SKM-1 (cell line): ENCODE results near the gene MARCHF9.

Experiments
- DNase-seq: peaks from one replicate; lab custom pipeline; 2025; ENCODE audit not compliant: unreplicated experiment; lab: John Stamatoyannopoulos, UW

The MARCHF9 gene

GRCh38 chr12:57724003-57724935 lies 30.6 kb upstream of the MARCHF9 start:
- DNase-seq: no peak

DNA sequence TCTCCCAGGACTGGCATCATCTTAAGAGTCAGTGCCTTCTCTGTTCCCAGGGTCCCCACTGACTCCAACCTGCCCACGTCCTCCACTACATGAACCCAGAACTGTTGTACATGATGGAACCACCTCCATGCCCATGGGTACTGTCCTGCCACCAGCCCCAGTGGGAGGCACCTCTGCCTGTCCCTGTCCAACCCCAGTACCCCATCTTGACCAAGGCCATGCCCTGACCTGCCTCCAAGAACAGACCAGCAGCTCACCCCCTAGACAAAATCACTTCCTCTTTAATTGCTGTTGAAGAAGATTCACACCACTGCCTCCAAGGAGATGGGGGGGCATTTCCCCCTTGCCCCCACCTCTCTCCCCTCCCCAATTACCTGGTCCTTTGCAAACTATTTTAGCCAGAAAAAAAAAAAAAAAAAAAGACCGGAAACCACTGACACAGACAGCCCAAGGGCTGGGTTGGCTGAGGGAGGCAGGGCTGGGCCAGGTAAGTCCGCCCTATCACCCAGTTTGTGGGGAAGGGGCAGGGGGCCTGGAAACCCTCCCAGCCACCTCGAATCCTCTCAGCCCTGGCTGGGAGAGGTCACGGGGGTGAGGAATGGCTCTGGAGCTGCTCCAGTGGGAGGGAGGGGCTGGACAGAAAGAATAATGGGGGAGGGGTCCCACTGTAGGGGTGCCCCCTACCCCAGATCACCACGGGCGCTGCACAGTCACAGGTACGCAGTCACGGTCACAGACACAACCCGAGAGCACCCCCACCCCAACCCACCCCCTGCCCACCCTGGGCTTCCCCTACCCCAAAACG lies 29.8 kb upstream of the MARCHF9 start:
- no peak for DNase-seq

DNA sequence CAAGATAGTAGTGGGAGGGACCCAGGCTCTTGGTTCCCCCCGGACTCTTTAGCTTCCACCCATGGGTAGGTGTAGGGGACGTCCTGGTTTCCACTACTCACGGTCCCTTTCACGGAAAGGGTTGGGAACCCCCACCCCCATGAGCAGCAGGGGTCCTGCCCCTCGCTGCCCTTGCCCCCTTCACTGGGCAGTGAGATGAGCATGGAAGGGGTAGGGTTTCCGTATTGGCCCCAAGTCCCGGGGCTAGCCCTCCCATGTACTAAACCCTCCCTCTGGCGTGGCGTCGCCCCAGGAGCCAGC lies 29.1 kb upstream of the MARCHF9 start:
- DNase-seq: no peak

DNA sequence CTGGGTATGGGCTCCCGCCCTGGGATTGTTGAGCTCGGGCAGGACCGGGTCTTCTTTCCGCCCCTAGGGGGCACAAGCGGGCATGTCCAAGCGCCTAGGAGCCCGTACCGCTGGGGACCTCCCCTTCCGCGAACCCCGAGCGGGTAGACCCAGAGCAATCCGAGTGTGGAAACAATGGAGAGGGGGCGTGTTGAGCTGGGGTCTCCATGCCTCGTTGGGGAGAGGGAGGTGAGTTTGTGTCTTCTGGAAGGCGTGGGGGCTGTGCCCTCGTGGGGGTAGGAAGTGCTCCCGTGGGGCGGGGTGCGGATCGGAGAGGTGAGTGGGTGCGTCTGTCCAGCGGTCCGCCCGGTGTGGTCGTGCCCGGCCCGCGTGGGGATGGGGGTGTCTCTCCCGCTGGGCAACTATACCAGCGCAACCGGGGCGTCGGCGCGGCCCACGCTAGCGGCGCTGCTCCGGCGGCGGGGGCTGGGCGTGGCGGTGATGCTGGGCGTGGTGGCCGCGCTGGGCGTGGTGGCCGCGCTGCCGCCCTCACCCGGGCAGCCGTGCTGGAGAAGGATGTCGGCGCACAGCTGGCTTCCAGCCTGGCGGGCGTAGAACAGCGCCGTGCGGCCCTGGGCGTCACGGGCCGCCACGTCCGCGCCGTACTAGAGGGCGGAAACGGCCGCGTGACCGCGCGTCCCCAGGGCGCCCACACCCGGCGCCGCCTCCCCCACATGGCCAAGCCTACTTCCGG lies 28.6 kb upstream of the MARCHF9 start:
- no peak for DNase-seq

GRCh38 chr12:57726884-57727757 lies 27.8 kb upstream of the MARCHF9 start:
- no peak for DNase-seq

GRCh38 chr12:57727758-57728395 lies 27.0 kb upstream of the MARCHF9 start:
- DNase-seq: no peak

DNA sequence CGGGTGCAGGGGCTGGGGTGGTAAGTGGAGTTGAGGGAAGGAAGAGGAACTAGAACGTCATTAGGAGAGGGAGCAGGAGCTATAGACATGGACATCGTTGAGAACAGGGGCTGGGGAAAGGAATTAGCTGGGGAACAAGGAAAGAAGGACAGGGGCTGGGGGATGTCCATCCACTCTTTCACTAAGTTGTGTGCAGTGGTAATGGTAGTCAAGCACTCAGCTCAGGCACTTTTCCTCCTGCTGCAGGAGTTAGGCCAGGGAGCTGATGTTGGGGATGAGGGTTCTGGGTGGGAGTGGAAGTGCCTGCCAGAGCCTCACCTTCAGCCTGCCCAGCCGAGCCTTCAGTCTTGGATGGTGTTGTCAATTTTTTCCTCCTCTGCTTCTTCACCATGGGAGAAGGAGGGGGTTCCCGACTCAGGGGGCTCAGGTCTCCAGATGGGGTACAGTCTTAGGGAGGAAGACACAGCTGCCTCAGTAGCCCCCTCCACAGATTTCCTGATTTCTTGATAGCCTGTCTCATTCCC lies 25.5 kb upstream of the MARCHF9 start:
- DNase-seq: no peak

DNA sequence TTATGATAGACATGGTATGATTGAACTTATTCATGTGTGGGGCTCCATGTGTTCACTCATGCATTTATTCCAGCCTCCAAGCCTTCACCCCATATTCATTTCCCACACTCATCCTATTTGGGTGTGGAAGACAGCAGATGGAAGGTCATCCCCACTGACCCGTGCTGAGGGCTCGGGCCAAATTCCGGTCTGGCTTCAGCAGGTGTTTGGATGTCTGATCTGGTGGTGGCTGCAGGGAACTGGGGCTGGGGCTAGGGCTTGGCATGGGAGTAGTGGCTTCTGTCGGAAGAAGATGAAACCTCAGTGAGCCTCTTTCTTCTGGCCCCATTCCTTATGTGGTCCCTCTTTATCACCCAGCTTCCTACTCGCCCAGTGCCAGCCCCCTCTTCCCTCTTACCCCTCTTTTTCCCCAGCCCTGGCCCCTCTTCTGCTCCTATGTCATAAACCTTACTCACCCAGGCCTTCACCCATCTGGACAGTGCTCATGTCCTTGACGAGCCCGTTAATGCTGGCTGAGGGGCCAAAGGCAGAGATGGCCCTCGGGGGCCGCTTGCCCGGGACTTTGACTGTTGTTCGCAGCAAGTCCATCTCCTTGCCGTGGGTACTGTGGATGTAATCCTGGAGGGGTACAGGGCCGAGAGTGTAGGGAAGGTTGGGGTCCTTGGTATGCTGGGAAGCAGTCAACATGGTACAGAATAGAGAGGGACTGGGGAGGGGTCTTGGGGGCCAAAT lies 24.4 kb upstream of the MARCHF9 start:
- no peak for DNase-seq

- DNase-seq: no peak
Measured at GRCh38 chr12:57731411-57732080, 23.4 kb upstream of the MARCHF9 start.

DNA sequence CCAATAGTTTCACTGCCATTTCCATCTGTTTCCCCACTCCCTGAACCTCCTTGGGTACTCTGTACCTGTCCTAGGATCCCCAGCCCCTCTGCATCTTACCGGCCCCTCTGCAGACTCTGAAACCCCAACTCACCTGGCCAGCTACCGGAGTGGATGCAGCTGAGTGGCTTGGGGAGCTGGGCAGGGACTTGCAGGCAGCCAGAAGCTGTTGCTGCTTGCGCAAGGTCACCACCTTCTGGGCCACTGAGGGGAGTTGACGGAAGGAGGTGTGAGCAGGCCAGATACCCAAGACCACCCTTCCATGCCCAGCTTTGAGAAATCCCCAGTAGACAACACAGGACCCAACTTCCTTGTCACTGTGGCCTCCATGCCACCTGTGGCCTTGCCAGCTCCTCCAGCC lies 22.6 kb upstream of the MARCHF9 start:
- no peak for DNase-seq

GRCh38 chr12:57732726-57733593 lies 21.9 kb upstream of the MARCHF9 start:
- DNase-seq: no peak

GRCh38 chr12:57733928-57734327 lies 21.0 kb upstream of the MARCHF9 start:
- no peak for DNase-seq

DNA sequence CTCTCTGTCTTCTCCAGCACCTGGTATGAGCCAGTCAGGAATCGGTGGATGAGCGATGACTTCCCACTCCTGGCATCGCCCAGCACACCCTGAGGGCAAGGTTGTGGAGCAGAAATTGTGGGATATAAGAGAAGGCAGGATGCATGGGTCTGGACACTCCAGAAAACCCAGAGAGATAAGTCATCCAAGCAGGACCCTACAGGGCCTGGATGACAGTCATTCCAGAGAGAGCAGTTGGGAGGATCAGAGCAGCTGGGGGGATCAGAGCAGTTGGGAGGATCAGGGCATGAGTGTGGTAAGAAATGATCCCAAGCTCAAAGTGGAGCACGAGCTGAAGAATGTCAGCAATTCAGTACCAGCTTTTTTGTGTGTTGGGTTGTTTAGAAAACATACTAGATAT lies 20.3 kb upstream of the MARCHF9 start:
- no peak for DNase-seq

GRCh38 chr12:57735198-57735855 lies 19.6 kb upstream of the MARCHF9 start:
- DNase-seq: no peak

GRCh38 chr12:57735952-57736740 lies 18.8 kb upstream of the MARCHF9 start:
- no peak for DNase-seq

DNA sequence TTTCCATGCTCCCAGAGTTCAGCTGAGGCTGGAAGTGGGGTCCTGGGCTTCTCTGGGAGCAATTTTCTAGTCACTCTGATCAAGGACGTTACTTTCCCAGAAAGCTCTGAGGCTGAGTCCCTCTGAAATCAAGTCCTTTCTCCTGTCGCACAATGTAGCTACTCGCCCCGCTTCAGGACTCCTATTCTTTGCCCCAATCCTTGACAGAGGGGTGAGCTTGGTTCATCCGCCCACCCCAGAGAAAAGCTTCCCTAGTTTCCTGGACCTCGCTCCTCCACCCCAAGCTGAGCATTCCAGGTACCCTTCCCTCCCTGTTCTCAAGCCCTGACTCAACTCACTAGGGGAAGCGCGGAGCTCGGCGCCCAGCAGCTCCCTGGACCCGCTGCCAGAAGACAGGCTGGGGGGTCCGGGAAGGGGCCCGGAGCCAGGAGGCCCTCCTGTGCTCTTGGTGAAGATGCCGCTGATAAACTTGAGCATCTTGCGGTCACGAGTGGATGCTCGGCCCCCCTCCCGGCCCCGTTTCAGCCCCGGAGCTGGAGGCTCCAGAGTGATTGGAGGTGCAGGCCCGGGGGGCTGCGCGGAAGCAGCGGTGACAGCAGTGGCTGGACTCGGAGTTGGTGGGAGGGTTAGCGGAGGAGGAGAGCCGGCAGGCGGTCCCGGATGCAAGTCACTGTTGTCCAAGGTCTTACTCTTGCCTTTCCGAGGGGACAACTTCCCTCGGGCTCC lies 18.0 kb upstream of the MARCHF9 start:
- no peak for DNase-seq
